ENCODE results near the gene CD2AP.
"Not testable (repeated sequence)": the region's sequence is repeated elsewhere in the genome, so short reads cannot be mapped to it uniquely, and the experiment has no call there.

Gene CD2AP

GRCh38 chr6:47502920-47503319 lies 25.3 kb downstream of the CD2AP start:
- DNase-seq = no peak

DNA sequence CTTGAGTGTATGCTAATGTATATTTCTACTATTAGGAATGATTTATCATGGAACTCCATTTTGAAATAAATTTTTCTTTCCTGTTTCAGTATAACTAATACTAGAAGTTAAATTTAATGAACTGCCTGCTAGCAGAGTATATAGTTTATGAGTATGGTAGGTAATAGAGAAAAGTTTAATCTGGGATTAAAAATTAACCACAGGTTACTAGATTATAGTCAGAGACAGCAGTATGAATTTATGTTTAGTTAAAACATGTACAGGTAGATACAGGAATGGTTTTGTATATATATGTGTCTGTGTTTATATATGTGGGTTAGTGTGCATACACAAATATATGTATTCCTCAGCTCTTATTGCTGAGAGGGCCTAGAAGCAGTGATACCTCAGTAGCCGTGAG lies 32.3 kb downstream of the CD2AP start:
- no peak for DNase-seq

DNA sequence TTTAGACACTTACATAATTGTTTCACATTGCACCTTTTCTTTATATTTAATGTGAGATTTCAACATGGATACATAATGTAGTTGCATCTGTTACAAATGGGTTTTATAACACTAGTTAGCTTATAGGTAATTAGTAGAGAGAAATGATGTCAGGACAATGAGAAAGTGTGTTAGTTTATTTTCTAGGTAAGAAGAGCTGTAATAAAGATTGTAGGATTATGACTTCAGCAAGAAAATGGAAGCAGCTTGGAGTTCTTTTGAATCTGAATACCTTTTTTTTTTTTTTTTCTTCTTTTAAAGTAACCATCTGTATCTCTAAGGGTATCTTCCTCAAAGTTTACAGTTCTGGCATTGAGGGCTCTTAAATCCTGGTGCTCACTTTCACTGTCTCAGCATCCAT lies 35.3 kb downstream of the CD2AP start:
- no peak for DNase-seq

- no peak for DNase-seq
Observed at GRCh38 chr6:47519279-47519678, 41.7 kb downstream of the CD2AP start.

DNA sequence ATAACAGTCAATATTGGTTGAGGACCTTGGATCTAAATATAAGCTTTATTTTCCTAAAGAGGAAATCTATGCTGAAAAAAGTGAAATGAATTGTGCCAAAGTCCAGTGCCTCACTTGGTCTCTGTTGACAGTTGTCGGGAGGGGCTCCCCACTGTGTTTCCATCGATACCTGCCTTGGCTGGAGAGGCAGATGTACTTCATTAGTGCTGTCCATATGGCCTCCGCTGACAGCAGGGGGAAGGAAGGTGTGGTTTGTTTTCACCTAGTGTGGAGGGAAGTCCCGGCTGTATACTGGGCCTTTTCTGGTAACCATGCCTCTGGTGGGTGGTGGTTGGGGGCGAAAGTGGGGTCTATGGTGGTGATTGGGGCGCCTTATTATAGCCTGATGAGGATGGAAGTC lies 42.7 kb downstream of the CD2AP start:
- DNase-seq = no peak

- DNase-seq = no peak
Observed at GRCh38 chr6:47521961-47522360, 44.4 kb downstream of the CD2AP start.

DNA sequence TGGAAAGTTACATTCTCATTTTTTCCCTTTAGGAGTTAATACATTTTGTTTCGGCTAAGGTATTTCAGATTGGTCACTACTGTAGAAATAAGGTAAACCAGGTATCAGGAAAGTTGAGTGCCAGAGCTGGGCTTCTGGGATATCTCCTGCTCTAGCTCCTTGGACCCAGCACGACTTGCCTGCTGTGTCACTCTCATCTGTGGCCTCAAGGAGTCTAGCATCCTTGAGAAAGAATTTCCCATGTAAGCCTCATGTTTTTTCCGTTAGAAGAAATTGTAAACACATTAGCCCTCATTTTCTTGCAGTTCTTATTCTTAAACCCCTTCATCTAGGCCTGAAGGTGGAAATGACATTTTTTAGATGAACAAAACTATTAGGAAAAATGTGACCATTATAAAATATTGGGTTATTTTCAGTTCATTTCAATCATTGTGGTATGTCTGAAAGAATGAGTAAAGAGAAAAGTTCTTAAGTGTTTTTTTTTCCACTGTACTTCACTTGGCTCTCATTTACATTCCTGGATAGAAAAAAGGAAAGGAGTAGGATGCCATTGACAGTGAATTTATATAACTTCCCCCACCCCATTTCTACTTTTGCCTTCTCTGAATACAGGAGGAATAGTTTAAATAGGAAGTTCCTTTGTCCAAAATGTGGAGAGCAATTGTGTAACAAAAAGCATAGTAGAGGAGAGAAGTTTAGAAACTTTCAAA lies 46.7 kb downstream of the CD2AP start:
- no peak for DNase-seq

DNA sequence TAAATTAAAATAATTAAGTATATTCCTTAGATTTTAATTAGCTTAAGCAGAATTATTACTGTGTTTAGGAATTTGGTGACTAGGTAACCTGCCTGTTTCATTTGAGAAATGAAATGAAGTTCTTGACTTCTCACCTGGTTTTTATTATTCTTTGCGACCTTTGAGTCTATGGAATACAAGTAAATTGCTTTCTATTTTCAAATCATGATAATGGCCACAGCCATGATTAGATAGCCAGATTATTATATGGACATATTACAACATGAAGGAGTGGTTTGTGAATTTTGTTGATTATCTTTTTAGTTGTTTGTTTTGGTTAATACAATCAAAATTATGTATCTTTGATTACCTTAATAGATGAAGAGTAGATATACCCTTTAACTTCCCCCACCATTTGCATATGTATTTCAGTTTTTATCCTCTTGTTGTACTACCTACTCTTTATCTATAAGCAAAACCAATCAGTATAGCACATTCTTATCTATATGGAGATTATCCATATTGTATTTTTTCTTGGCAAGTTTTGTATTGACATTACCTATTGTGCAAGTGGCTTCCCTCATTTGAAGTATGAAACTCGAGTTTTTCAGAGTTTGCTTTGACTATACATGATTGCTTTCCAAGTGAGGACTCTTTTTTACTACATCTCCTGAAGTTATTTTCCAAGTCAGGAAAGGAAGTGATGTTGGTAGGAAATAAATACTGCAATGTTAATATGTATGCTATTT lies 47.9 kb downstream of the CD2AP start:
- no peak for DNase-seq

- DNase-seq = no peak
Observed at GRCh38 chr6:47527274-47527673, 49.7 kb downstream of the CD2AP start.

GRCh38 chr6:47529734-47530133 lies 52.1 kb downstream of the CD2AP start:
- DNase-seq = no peak

- DNase-seq = no peak
Observed at GRCh38 chr6:47532981-47533585, 55.5 kb downstream of the CD2AP start.

DNA sequence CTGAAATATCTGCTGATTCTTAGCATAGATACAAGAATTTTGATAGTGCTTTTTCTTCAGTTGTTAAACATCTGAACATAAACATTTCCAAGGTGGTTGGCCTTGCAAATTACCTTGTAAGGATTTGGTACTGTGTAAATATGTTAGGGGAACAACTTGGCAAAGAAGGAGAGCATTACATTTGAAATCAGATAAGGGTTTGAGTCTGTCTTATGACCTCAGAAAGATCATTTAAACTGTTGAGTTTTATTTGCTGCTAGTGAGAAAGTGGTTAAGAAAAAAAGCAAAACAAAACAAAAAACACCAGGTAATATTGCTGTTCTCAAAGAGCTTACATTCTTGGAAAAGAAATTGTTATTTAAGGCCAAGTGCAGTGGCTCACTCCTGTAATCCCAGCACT lies 56.5 kb downstream of the CD2AP start:
- DNase-seq = no peak

DNA sequence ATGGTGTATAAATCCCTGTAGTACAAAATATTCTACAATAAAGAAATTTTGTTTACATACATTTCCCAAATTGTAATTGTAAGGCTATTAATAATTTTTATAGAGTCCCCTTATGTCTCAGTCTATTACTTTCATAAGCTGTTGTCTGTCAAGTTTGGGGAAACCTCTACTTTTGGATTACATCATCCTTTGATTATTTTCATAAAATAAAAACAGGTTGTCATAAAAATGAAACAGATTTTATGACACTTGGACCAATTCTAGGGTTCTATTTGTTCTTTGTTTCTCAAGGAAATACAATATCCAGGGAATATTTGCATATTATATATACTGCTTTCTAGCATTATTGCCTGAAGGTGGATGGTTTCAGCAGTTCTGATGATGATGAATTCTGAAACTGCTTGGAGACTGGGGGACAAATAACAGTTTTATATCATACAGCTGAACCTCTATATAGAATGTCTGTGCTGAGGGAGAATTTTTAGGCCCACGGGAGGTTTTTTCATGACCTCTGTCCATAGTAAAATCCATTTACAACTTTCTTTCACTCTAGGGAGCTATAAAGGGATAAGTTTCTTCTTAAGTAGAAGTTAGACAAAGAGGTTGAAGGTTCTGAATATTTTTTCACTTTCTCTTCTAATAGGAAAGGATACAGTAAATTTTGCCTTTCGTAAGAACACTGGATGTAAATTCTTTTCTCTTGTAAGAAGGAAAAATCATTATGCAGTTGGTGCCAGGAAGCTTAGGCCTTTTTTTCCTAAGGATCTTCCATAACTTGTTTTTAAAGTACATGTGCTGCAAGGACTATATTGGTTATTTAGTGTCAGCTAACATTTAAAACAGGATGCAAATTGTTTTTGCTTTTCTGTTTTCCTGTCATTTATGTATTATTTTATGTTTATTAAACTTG lies 58.0 kb downstream of the CD2AP start:
- DNase-seq = no peak

- no peak for DNase-seq
Observed at GRCh38 chr6:47536816-47537401, 59.3 kb downstream of the CD2AP start.

GRCh38 chr6:47545223-47545622 lies 67.6 kb downstream of the CD2AP start:
- DNase-seq = no peak

DNA sequence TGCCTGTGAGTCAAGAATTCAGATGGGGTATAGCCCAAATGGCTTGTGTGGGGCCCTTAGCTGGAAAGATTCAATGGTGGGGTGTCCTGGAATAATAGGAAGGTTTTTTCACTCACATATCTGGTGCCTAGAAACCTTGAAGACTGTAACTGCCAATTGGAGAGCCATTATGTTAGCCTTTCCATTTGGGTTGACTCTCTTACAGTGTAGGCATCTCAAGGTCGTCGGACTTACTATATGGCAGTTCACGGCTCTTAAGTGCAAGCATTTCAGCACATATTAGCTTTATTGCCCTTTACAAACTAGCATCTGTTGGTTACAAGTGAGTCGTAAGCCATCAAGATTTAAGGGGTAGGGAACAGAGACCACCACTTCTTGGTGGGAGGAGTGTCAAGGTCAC lies 74.1 kb downstream of the CD2AP start:
- no peak for DNase-seq

- no peak for DNase-seq
Observed at GRCh38 chr6:47552319-47552718, 74.7 kb downstream of the CD2AP start.

GRCh38 chr6:47553243-47553642 lies 75.7 kb downstream of the CD2AP start:
- not testable (repeated sequence) for DNase-seq

DNA sequence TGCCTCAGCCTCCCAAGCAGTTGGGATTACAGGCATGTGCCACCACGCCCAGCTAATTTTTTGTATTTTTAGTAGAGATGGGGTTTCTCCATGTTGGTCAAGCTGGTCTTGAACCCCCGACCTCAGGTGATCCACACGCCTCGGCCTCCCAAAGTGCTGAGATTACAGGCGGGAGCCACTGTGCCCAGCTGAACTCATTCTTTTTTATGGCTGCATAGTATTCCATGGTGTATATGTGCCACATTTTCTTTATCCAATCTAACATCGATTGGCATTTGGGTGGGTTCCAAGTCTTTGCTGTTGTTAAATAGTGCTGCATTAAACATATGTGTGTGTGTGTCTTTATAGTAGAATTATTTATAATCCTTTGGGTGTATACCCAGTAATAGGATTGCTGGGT lies 78.9 kb downstream of the CD2AP start:
- DNase-seq = not testable (repeated sequence)

GRCh38 chr6:47563162-47563561 lies 85.6 kb downstream of the CD2AP start:
- no peak for DNase-seq

GRCh38 chr6:47566602-47567001 lies 89.0 kb downstream of the CD2AP start:
- not testable (repeated sequence) for DNase-seq

- DNase-seq = no peak
Observed at GRCh38 chr6:47567586-47567985, 90.0 kb downstream of the CD2AP start.

DNA sequence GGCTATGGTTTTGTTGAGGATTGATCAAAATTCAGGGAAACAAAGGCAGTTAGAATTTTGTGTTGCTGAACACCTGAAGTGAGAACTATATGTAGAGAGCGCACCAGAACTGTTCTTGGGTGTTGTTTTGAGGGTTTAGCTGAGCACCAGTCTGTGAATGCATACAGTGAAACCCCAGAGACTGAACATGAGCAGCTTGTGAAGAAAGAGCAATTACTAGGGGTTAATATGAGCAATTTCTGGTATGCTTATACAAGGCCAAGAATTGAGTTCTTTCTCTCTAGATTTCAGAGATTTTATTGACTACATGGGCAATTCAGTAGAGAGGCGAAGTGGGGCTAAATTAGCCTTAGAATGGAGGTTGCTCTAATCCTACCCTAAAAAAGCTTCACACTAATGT lies 93.9 kb downstream of the CD2AP start:
- no peak for DNase-seq
